PFSK-1 (cell line): ENCODE results near the gene KLHDC7A.

Experiments used
- FOXP2 ChIP-seq: optimal IDR thresholded peaks from 2 replicates; pipeline ENCODE3; 2011; ENCODE audit warnings: borderline replicate concordance, control low read depth, inconsistent platforms; ENCODE audit not compliant: insufficient read depth; ENCODE audit errors: extremely low read length, extremely low read depth
- POLR2AphosphoS5 ChIP-seq: IDR thresholded peaks from 2 replicates; pipeline ENCODE4 v1.6.1; 2012; ENCODE audit warnings: low read depth, mild to moderate bottlenecking, control low read depth, low read length, moderate library complexity
- REST ChIP-seq, 2 experiments: IDR thresholded peaks; 2 replicates each; pipeline versions ENCODE4 v1.6.1 to v1.8.0; 2011 to 2012; ENCODE audit warnings: low read depth in 2 of 2, low read length in 2 of 2, control low read depth in 1 of 2, inconsistent platforms in 1 of 2, mild to moderate bottlenecking in 1 of 2, moderate library complexity in 1 of 2; ENCODE audit not compliant: insufficient read depth in 1 of 2
- SIN3A ChIP-seq: IDR thresholded peaks from 2 replicates; pipeline ENCODE4 v1.6.1; 2012; ENCODE audit warnings: mild to moderate bottlenecking, low read length, moderate library complexity, borderline replicate concordance; ENCODE audit not compliant: insufficient read depth
- TAF1 ChIP-seq: IDR thresholded peaks from 2 replicates; pipeline ENCODE4 v1.6.1; 2012; ENCODE audit warnings: low read length, control low read depth, borderline replicate concordance; ENCODE audit not compliant: insufficient read depth

Gene KLHDC7A

GRCh38 chr1:18458133-18459092 is 22.3 kb upstream of the KLHDC7A start:
- no peak for TF ChIP-seq TAF1
- TF ChIP-seq POLR2AphosphoS5, result no peak
- no peak for TF ChIP-seq REST (IDR thresholded peaks at IDR 0.05; ENCODE audit: insufficient read depth in 1 of 2, low read depth in 2 of 2, low read length in 2 of 2)
- no peak for TF ChIP-seq FOXP2
- no peak for TF ChIP-seq SIN3A

GRCh38 chr1:18461656-18462055 is 19.1 kb upstream of the KLHDC7A start:
- TF ChIP-seq REST (IDR thresholded peaks at IDR 0.05; ENCODE audit: insufficient read depth in 1 of 2, low read depth in 2 of 2, low read length in 2 of 2) (no peak), POLR2AphosphoS5 (no peak), TAF1 (no peak), SIN3A (no peak), FOXP2 (no peak)

- no peak for TF ChIP-seq FOXP2
- TF ChIP-seq POLR2AphosphoS5, result no peak
- no peak for TF ChIP-seq REST (IDR thresholded peaks at IDR 0.05; ENCODE audit: insufficient read depth in 1 of 2, low read depth in 2 of 2, low read length in 2 of 2)
- no peak for TF ChIP-seq TAF1
- no peak for TF ChIP-seq SIN3A
Measured at GRCh38 chr1:18463063-18463462, 17.7 kb upstream of the KLHDC7A start.

GRCh38 chr1:18463984-18464664 is 16.6 kb upstream of the KLHDC7A start:
- TF ChIP-seq SIN3A (no peak), POLR2AphosphoS5 (no peak)

- TF ChIP-seq FOXP2 (no peak), TAF1 (no peak), POLR2AphosphoS5 (no peak), SIN3A (no peak), REST (IDR thresholded peaks at IDR 0.05; ENCODE audit: insufficient read depth in 1 of 2, low read depth in 2 of 2, low read length in 2 of 2) (no peak)
Measured at GRCh38 chr1:18464665-18465050, 16.1 kb upstream of the KLHDC7A start.
